MCF 10A (cell line): ENCODE results near the gene TMCC1. TPM values are rescaled to one million over a fixed set of nuclear protein-coding genes. Genes with fewer than 3 reads are reported as not detected.
"Not testable (repeated sequence)": the region's sequence is repeated elsewhere in the genome, so short reads cannot be mapped to it uniquely, and the experiment has no call there.

Experiments
- BruUV-seq: library from RNA; stranded (reverse); fragments of 400-500 nt; replicated peaks from 2 replicates; lab custom pipeline; 2021; lab: Mats Ljungman, UMichigan
- CTCF ChIA-PET: fragments of 300-600 bp; sonication (Branson Sonifier 250); formaldehyde crosslinking; extraction: SDS; loops from one replicate; lab custom pipeline; 2021; ENCODE audit warnings: antibody characterized with exemption, inconsistent platforms; lab: Yijun Ruan, JAX
- POLR2A ChIA-PET: fragments of 300-600, 350-650 bp; sonication (Branson Sonifier 250); formaldehyde crosslinking; extraction: SDS; loops from one replicate; lab custom pipeline; 2020; ENCODE audit warnings: antibody characterized with exemption, inconsistent platforms; lab: Yijun Ruan, JAX
- DNase-seq: peaks from one replicate; pipeline ENCODE4 v3.0.0-alpha.2; 2018; ENCODE audit not compliant: unreplicated experiment
- H3K27ac Mint-ChIP-seq: one replicate; pipeline ENCODE4 v1.8.0; 2022; ENCODE audit warnings: mild to moderate bottlenecking, low read depth, mixed read lengths; ENCODE audit not compliant: unreplicated experiment
- H3K27me3 Mint-ChIP-seq: one replicate; pipeline ENCODE4 v1.8.0; 2022; ENCODE audit warnings: mixed read lengths; ENCODE audit not compliant: insufficient read depth, unreplicated experiment
- H3K36me3 Mint-ChIP-seq: one replicate; pipeline ENCODE4 v1.8.0; 2022; ENCODE audit warnings: mild to moderate bottlenecking, moderate library complexity, mixed read lengths; ENCODE audit not compliant: insufficient read depth, unreplicated experiment
- H3K4me1 Mint-ChIP-seq: one replicate; pipeline ENCODE4 v1.8.0; 2022; ENCODE audit warnings: mixed read lengths; ENCODE audit not compliant: insufficient read depth, unreplicated experiment
- H3K4me3 Mint-ChIP-seq: one replicate; pipeline ENCODE4 v1.8.0; 2022; ENCODE audit warnings: mild to moderate bottlenecking, moderate library complexity, mixed read lengths; ENCODE audit not compliant: unreplicated experiment
- H3K9me3 Mint-ChIP-seq: one replicate; pipeline ENCODE4 v1.8.0; 2022; ENCODE audit warnings: mixed read lengths; ENCODE audit not compliant: unreplicated experiment
- CTCF ChIP-seq: fragments of 200-600 bp; IDR thresholded peaks from one replicate; pipeline ENCODE4 v1.8.0; 2022; ENCODE audit warnings: antibody characterized with exemption, mild to moderate bottlenecking; ENCODE audit not compliant: unreplicated experiment
- intact Hi-C: fragments of 100-400 bp; cut with micrococcal nuclease; formaldehyde crosslinking; loops from 2 replicates; pipeline ENCODE4 v1.14.1; 2022
- total RNA-seq: library from RNA; stranded (reverse); gene quantifications from 2 replicates; pipeline ENCODE4 v1.2.3, GENCODE V29; 2022

Gene TMCC1
- total RNA-seq, 1 experiment from 2014 or later: 31.2 TPM

DNA sequence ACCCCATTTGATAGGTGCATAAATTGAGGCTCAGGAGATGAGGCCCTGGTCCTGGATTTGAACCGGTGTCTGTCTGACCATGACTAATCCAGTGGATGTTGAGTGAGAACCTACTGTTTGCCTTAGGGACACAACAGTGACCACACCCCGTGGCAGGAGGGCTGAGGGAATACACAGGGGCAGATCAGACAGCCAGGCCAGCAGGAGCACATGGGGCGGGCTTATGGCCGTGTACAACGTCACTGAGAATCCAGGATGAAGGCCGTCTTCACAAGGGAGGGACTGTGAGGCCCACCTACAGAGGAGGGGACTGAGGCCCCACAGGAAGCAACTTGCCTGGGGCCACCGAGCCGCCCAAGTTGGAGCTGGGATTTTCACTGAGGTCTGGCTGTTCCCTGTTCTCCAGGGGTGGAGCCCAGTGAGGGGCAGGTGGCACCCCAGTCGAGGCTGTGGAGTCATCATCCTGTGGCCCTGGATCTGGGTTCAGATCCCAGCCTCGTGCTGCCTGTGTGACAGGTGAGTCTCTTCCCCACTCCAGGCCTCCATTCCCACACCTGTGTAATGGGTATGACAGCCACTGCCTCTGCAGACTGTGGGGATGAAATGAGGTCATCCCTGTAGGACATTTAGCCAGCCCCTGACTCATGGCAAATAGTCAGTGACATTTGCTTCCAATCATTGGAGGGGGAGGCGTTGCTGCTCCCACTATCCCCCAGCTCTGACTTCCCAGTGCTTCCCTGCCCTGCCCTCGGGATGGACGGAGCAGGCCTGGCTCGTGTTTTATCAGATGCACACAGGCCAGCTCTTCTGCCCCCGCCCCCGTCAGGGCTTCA lies 280.8 kb downstream of the TMCC1 start:
- Mint-ChIP-seq H3K9me3 (no peaks in the 10 kb centered on the region), H3K4me1 (no peaks in the 10 kb centered on the region), H3K27ac (no peak overlapping the region), H3K27me3 (no peaks in the 10 kb centered on the region), H3K36me3 (no peaks in the 10 kb centered on the region), H3K4me3 (no peak overlapping the region)
- TF ChIP-seq CTCF: no peak
- intact Hi-C loops: no loop called here
- no peak for DNase-seq
- no TSS peak for BruUV-seq
- POLR2A ChIA-PET: no interaction called here
- CTCF ChIA-PET: no interaction called here

DNA sequence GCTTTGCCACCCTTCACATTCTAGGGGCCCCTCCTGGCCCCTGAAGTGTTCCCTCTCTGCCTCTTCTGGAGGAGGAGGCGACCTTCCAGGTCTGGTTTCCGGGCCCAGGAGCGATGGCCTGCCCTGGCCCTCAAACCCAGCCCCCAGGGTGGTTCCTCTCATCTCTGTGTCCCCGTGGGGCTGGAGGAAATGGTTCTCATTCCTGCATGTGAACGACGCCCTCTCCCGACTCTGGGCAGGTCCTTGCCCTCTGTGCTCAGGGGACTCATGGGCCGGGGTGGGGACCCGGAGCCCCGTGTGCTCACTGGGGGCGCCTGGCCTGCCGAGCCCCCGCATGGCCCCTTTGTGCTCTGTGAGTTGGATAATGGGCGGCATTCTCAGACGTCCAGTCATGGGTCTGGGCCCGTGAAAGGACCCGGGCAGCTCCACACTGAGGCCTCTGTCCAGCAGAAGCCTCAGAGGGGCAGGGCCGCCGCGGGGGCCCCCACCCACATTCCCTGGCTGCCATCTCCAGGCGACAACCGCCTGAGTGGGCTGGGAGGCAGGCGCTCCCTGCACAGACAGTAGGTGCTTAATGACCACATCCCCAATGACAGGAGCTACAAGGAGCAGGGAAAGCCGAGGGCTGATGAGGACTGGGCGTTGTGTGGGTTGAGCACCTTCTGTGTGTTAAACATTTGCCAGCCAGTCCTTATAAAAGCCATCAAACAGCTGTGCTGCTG lies 281.5 kb downstream of the TMCC1 start:
- ChIA-PET CTCF (no interaction called here), POLR2A (no interaction called here)
- no peaks in the 10 kb centered on the region for H3K9me3 Mint-ChIP-seq
- H3K4me3 Mint-ChIP-seq: no peak overlapping the region
- peaks cover 3% of the 10 kb centered on the region for H3K4me1 Mint-ChIP-seq
- no peak overlapping the region for H3K27ac Mint-ChIP-seq
- TF ChIP-seq CTCF: no peak
- no peaks in the 10 kb centered on the region for H3K27me3 Mint-ChIP-seq
- DNase-seq: no peak
- no peaks in the 10 kb centered on the region for H3K36me3 Mint-ChIP-seq
- intact Hi-C loops: no loop called here
- no TSS peak for BruUV-seq

- H3K27me3 Mint-ChIP-seq: no peaks in the 10 kb centered on the region
- no peak for DNase-seq
- ChIA-PET CTCF (no interaction called here), POLR2A (no interaction called here)
- H3K9me3 Mint-ChIP-seq: no peaks in the 10 kb centered on the region
- intact Hi-C loops: no loop called here
- no peak overlapping the region for H3K4me3 Mint-ChIP-seq
- no peaks in the 10 kb centered on the region for H3K36me3 Mint-ChIP-seq
- peaks cover 6% of the 10 kb centered on the region for H3K4me1 Mint-ChIP-seq
- no peak for TF ChIP-seq CTCF
- no TSS peak for BruUV-seq
- no peak overlapping the region for H3K27ac Mint-ChIP-seq
Observed at GRCh38 chr3:129611446-129611800, 282.1 kb downstream of the TMCC1 start.

GRCh38 chr3:129610794-129611445 lies 282.6 kb downstream of the TMCC1 start:
- H3K4me3 Mint-ChIP-seq, H3K4me1 Mint-ChIP-seq, DNase-seq, POLR2A ChIA-PET, H3K27me3 Mint-ChIP-seq, H3K9me3 Mint-ChIP-seq, CTCF ChIA-PET, BruUV-seq, H3K36me3 Mint-ChIP-seq, intact Hi-C loops, H3K27ac Mint-ChIP-seq: not testable (repeated sequence)
